HG03175 (cell line): Measurements from ENCODE around the gene SNN.

ENCODE experiments used
- ATAC-seq: cut with Tn5 transposase; IDR thresholded peaks from one replicate; pipeline ENCODE4 v1.9.1; 2021; ENCODE audit warnings: mild to moderate bottlenecking, moderate library complexity; ENCODE audit not compliant: unreplicated experiment

SNN gene

GRCh38 chr16:11677959-11678881 lies 10.0 kb downstream of the SNN start:
- no peak for ATAC-seq

- no peak for ATAC-seq
These were observed 11.0 kb downstream of the SNN start for GRCh38 chr16:11679250-11679649.

GRCh38 chr16:11679941-11680911 lies 12.0 kb downstream of the SNN start:
- ATAC-seq, result no peak

- ATAC-seq, result no peak
These were observed 13.3 kb downstream of the SNN start for GRCh38 chr16:11681556-11681955.

- ATAC-seq, result peak; percentile 49
These were observed 13.9 kb downstream of the SNN start for GRCh38 chr16:11681976-11682654.

- ATAC-seq, result no peak
These were observed 14.4 kb downstream of the SNN start for GRCh38 chr16:11682655-11683096.

- no peak for ATAC-seq
These were observed 14.9 kb downstream of the SNN start for GRCh38 chr16:11683145-11683544.

GRCh38 chr16:11684231-11685025 lies 16.2 kb downstream of the SNN start:
- ATAC-seq, result no peak

GRCh38 chr16:11685844-11686618 lies 17.8 kb downstream of the SNN start:
- no peak for ATAC-seq

GRCh38 chr16:11686713-11687380 lies 18.6 kb downstream of the SNN start:
- no peak for ATAC-seq

- ATAC-seq, result no peak
These were observed 19.6 kb downstream of the SNN start for GRCh38 chr16:11687601-11688519.

GRCh38 chr16:11688520-11688886 lies 20.2 kb downstream of the SNN start:
- no peak for ATAC-seq

GRCh38 chr16:11689031-11689840 lies 21.0 kb downstream of the SNN start:
- ATAC-seq, result peak; percentile 88

- no peak for ATAC-seq
These were observed 23.0 kb downstream of the SNN start for GRCh38 chr16:11691235-11691634.

- no peak for ATAC-seq
These were observed 23.5 kb downstream of the SNN start for GRCh38 chr16:11691771-11692170.

- no peak for ATAC-seq
These were observed 23.9 kb downstream of the SNN start for GRCh38 chr16:11692171-11692570.

- ATAC-seq, result no peak
These were observed 24.4 kb downstream of the SNN start for GRCh38 chr16:11692651-11693050.
